ENCODE measurements around the gene HVCN1.

DNA sequence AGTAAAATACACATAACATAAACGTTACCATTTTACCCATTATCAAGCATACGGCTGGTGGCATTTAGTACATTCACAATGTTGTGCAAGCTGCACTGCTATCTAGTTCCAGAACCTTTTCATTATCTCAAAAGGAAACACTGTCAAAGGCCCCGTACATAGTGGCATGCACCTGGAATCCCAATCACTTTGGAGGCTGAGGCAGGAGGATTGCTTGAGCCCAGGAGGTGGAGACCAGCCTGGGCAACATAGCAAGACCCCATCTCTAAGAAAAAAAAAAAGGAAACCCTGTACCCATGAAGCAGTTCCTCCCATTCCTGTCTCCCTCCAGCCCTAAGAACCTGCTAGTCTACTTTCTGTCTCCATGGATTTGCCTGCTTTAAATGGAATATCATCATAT lies 7.4 kb upstream of the HVCN1 start:
- TF ChIP-seq POLR2A (IDR thresholded peaks at IDR 0.05): no peak
- TF ChIP-seq, protein P1, sequence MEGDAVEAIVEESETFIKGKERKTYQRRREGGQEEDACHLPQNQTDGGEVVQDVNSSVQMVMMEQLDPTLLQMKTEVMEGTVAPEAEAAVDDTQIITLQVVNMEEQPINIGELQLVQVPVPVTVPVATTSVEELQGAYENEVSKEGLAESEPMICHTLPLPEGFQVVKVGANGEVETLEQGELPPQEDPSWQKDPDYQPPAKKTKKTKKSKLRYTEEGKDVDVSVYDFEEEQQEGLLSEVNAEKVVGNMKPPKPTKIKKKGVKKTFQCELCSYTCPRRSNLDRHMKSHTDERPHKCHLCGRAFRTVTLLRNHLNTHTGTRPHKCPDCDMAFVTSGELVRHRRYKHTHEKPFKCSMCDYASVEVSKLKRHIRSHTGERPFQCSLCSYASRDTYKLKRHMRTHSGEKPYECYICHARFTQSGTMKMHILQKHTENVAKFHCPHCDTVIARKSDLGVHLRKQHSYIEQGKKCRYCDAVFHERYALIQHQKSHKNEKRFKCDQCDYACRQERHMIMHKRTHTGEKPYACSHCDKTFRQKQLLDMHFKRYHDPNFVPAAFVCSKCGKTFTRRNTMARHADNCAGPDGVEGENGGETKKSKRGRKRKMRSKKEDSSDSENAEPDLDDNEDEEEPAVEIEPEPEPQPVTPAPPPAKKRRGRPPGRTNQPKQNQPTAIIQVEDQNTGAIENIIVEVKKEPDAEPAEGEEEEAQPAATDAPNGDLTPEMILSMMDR (IDR thresholded peaks at IDR 0.05): no peak
